PC-3 (cell line): Measurements from ENCODE around the gene CORO2B.

Experiments
- EZH2 ChIP-seq: fragments of 300-600 bp; sonication (generic); IDR thresholded peaks from one replicate; pipeline ENCODE4 v1.6.1; 2017; ENCODE audit warnings: antibody characterized with exemption, mild to moderate bottlenecking, low read length; ENCODE audit not compliant: unreplicated experiment
- TF ChIP-seq, protein P1 (sequence below): fragments of 300-600 bp; sonication (generic); conservative IDR thresholded peaks from 2 replicates; pipeline ENCODE4 v1.5.1; 2017; ENCODE audit warnings: antibody characterized with exemption, low read depth, mild to moderate bottlenecking, low read length

DNA sequence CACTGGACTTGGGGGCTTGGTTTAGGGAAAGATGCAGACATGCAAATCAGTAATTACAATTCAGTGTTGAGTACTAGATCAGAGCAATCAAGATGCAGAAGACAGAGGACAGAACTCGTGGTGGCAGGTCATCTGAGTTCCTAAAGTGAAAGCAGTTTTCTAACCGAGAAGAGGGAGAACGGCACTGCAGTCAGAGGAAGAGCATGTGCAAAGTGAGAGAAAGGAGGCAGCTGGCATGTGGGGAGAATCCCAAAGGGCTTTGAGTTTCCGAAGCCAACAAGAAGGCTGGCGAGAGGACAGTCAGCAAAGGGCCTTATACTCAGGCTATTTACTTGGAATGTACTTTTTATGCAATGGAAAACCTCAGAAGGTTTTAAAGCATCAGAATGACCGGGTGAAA, 154.9 kb downstream of the CORO2B start:
- no peak for TF ChIP-seq EZH2
- TF ChIP-seq, protein P1, sequence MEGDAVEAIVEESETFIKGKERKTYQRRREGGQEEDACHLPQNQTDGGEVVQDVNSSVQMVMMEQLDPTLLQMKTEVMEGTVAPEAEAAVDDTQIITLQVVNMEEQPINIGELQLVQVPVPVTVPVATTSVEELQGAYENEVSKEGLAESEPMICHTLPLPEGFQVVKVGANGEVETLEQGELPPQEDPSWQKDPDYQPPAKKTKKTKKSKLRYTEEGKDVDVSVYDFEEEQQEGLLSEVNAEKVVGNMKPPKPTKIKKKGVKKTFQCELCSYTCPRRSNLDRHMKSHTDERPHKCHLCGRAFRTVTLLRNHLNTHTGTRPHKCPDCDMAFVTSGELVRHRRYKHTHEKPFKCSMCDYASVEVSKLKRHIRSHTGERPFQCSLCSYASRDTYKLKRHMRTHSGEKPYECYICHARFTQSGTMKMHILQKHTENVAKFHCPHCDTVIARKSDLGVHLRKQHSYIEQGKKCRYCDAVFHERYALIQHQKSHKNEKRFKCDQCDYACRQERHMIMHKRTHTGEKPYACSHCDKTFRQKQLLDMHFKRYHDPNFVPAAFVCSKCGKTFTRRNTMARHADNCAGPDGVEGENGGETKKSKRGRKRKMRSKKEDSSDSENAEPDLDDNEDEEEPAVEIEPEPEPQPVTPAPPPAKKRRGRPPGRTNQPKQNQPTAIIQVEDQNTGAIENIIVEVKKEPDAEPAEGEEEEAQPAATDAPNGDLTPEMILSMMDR: no peak
